ENCODE measurements around the gene EXOC6B.

The EXOC6B gene

GRCh38 chr2:72254831-72255451, 570.9 kb downstream of the EXOC6B start:
- TF ChIP-seq ZNF776 (tag by site-specific recombination; IDR thresholded peaks at IDR 0.05; ENCODE audit: borderline replicate concordance), result no peak
- no peak for TF ChIP-seq ZNF302 (tag by site-specific recombination; IDR thresholded peaks at IDR 0.05; ENCODE audit: low read depth)
- no peak for TF ChIP-seq KLF1 (tag by site-specific recombination; IDR thresholded peaks at IDR 0.05)
- TF ChIP-seq ZSCAN4 (tag by site-specific recombination; IDR thresholded peaks at IDR 0.05), result no peak
- TF ChIP-seq SETDB1 (IDR thresholded peaks at IDR 0.05; ENCODE audit: insufficient read length, low read length), result no peak
- no peak for TF ChIP-seq ZNF596 (tag by site-specific recombination; IDR thresholded peaks at IDR 0.05)
- TF ChIP-seq ZNF426 (tag by site-specific recombination; IDR thresholded peaks at IDR 0.05), result no peak
- no peak for TF ChIP-seq ZNF391 (tag by site-specific recombination; IDR thresholded peaks at IDR 0.05; ENCODE audit: borderline replicate concordance, low read depth)
- TF ChIP-seq ZNF10 (tag by site-specific recombination; IDR thresholded peaks at IDR 0.05), result no peak
- TF ChIP-seq ZNF558 (tag by site-specific recombination; IDR thresholded peaks at IDR 0.05), result no peak
- no peak for TF ChIP-seq ZNF48 (tag by site-specific recombination; IDR thresholded peaks at IDR 0.05)
- no peak for TF ChIP-seq ZNF707 (tag by site-specific recombination; IDR thresholded peaks at IDR 0.05)
- no peak for TF ChIP-seq ZNF645 (tag by site-specific recombination; IDR thresholded peaks at IDR 0.05)
- TF ChIP-seq ZNF350 (tag by site-specific recombination; IDR thresholded peaks at IDR 0.05), result no peak
- TF ChIP-seq SCRT1 (tag by site-specific recombination; IDR thresholded peaks at IDR 0.05; ENCODE audit: borderline replicate concordance), result no peak
- no peak for TF ChIP-seq KLF16 (tag by site-specific recombination; IDR thresholded peaks at IDR 0.05)
- no peak for TF ChIP-seq OSR2 (tag by site-specific recombination; IDR thresholded peaks at IDR 0.05)
- TF ChIP-seq ZNF514 (tag by site-specific recombination; IDR thresholded peaks at IDR 0.05), result no peak
- ChIA-PET POLR2A (no interaction called here), CTCF (no interaction called here)
- Histone ChIP-seq H3K4me1 (ENCODE audit: control insufficient read depth, insufficient read depth, low read length) (peaks cover 8% of the 10 kb centered on the region; the same call in 1 of the 2 replicates), H3K9me3 (ENCODE audit: control insufficient read depth, insufficient read depth, low read depth, low read length) (no peaks in the 10 kb centered on the region), H3K36me3 (ENCODE audit: control insufficient read depth in 2 of 2, insufficient read depth in 1 of 2, low read length in 2 of 2) (no peaks in the 10 kb centered on the region), H3K27ac (ENCODE audit: extremely low read depth, low read depth, low read length) (no peak overlapping the region), H3K4me3 (ENCODE audit: low read depth, low read length) (no peak overlapping the region)

- Histone ChIP-seq H3K36me3 (ENCODE audit: control insufficient read depth in 2 of 2, insufficient read depth in 1 of 2, low read length in 2 of 2) (no peaks in the 10 kb centered on the region), H3K27ac (ENCODE audit: extremely low read depth, low read depth, low read length) (no peak overlapping the region), H3K9me3 (ENCODE audit: control insufficient read depth, insufficient read depth, low read depth, low read length) (no peaks in the 10 kb centered on the region), H3K4me3 (ENCODE audit: low read depth, low read length) (no peak overlapping the region), H3K4me1 (ENCODE audit: control insufficient read depth, insufficient read depth, low read length) (no peaks in the 10 kb centered on the region)
- CTCF ChIA-PET, result no interaction called here
- POLR2A ChIA-PET, result no interaction called here
- TF ChIP-seq ZNF837 (tag by site-specific recombination; IDR thresholded peaks at IDR 0.05) (no peak), ZNF174 (tag by site-specific recombination; IDR thresholded peaks at IDR 0.05) (no peak), ZNF560 (tag by site-specific recombination; IDR thresholded peaks at IDR 0.05; ENCODE audit: borderline replicate concordance) (no peak), ZBTB21 (tag by site-specific recombination; IDR thresholded peaks at IDR 0.05) (no peak), ZNF664 (tag by site-specific recombination; IDR thresholded peaks at IDR 0.05) (no peak), ZBTB44 (tag by site-specific recombination; IDR thresholded peaks at IDR 0.05) (no peak), ZNF138 (tag by site-specific recombination; IDR thresholded peaks at IDR 0.05; ENCODE audit: borderline replicate concordance) (no peak), SP7 (tag by site-specific recombination; IDR thresholded peaks at IDR 0.05) (no peak), ZNF184 (tag by site-specific recombination; IDR thresholded peaks at IDR 0.05) (no peak), ZNF416 (tag by site-specific recombination; IDR thresholded peaks at IDR 0.05) (no peak), ZNF214 (tag by site-specific recombination; IDR thresholded peaks at IDR 0.05; ENCODE audit: borderline replicate concordance) (no peak), ZNF548 (tag by site-specific recombination; IDR thresholded peaks at IDR 0.05) (no peak)
- TF ChIP-seq, protein P1, sequence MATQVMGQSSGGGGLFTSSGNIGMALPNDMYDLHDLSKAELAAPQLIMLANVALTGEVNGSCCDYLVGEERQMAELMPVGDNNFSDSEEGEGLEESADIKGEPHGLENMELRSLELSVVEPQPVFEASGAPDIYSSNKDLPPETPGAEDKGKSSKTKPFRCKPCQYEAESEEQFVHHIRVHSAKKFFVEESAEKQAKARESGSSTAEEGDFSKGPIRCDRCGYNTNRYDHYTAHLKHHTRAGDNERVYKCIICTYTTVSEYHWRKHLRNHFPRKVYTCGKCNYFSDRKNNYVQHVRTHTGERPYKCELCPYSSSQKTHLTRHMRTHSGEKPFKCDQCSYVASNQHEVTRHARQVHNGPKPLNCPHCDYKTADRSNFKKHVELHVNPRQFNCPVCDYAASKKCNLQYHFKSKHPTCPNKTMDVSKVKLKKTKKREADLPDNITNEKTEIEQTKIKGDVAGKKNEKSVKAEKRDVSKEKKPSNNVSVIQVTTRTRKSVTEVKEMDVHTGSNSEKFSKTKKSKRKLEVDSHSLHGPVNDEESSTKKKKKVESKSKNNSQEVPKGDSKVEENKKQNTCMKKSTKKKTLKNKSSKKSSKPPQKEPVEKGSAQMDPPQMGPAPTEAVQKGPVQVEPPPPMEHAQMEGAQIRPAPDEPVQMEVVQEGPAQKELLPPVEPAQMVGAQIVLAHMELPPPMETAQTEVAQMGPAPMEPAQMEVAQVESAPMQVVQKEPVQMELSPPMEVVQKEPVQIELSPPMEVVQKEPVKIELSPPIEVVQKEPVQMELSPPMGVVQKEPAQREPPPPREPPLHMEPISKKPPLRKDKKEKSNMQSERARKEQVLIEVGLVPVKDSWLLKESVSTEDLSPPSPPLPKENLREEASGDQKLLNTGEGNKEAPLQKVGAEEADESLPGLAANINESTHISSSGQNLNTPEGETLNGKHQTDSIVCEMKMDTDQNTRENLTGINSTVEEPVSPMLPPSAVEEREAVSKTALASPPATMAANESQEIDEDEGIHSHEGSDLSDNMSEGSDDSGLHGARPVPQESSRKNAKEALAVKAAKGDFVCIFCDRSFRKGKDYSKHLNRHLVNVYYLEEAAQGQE (tag by site-specific recombination; IDR thresholded peaks at IDR 0.05), result no peak
Measured at GRCh38 chr2:72238311-72238710, 587.5 kb downstream of the EXOC6B start.
